C4-2B (cell line): ENCODE measurements around the gene HOXD9.

Experiments
- CTCF ChIP-seq: fragments of 450-650 bp; conservative IDR thresholded peaks from 2 replicates; pipeline ENCODE4 v1.5.1; 2017; ENCODE audit warnings: mild to moderate bottlenecking
- ZFX ChIP-seq: fragments of 450-650 bp; IDR thresholded peaks from 2 replicates; pipeline ENCODE4 v1.6.1; 2017

GRCh38 chr2:176079285-176079830 lies 43.2 kb upstream of the HOXD9 start:
- TF ChIP-seq CTCF (no peak), ZFX (no peak)
